ENCODE measurements around the gene STOML1. TPM values are rescaled to one million over a fixed set of nuclear protein-coding genes. Genes with fewer than 3 reads are reported as not detected.
A peak's percentile ranks its signal among the peaks of the same experiment; 100 is the strongest.

The STOML1 gene
- polyA plus RNA-seq, 1 donor (not counting 4 experiments of a cell fraction or from before 2014, with no cell fraction given): 7.0 TPM

DNA sequence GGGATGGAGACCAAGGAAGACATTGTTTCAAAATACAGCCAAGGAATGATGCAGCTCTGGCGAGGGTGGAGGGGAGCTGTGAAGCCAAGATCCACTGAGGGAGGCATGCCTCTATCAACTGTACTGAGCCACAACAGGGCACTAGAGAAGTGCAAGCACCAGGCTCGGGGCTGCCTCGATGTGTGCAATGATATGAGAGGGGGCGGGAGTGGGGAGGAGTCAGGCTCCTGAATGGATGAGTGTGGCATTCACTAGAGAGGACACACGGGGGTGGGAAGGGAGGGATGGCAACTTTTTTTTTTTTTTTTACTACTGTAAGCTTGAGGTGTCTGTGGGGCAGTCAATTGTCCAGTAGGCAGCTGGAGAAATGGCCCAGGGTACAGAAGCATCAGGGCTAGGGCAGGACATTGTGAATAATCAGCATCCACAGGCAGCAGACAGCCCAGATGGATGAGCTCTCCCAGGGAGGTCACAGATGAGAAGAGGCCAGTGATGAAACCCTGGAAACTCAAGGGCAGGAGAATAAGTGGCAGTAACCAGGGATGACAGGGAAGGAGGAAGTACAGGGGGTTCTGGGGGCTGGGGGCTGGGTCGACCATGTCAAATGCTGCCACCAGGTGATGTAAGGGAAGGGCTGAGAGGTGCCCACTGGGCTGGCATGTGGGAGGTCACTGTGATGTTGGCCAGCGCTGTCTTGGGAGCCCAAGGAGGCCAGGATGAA, 5.9 kb downstream of the STOML1 start:
- H3K27ac ChIP-seq (ENCODE audit: control insufficient read depth, insufficient read depth, low read length): no peak overlapping the region
- no peaks in the 10 kb centered on the region for H3K79me2 ChIP-seq (ENCODE audit: control insufficient read depth, insufficient read depth, low read length)
- no peak overlapping the region for H3K4me3 ChIP-seq (ENCODE audit: control insufficient read depth in 2 of 3, extremely low read depth in 1 of 3, insufficient read depth in 2 of 3, low read depth in 1 of 3, low read length in 3 of 3)
- no peaks in the 10 kb centered on the region for H4K20me1 ChIP-seq (ENCODE audit: control insufficient read depth, extremely low read depth, insufficient read depth, low read length)
- no peaks in the 10 kb centered on the region for H3K9me1 ChIP-seq (ENCODE audit: control insufficient read depth, extremely low read depth, insufficient read depth, low read length)
- FAIRE-seq (peak; percentile 39), DNase-seq (ENCODE audit: low read depth, low spot score) (no peak)
- H3K9ac ChIP-seq (ENCODE audit: control insufficient read depth, extremely low read depth, insufficient read depth, low read length): no peak overlapping the region
- dilution Hi-C loops (cut with MboI; ENCODE audit: extremely low pct_ligation_motif_present, low sequenced_read_pairs): no loop called here
- TF ChIP-seq EZH2 (IDR thresholded peaks at IDR 0.05; ENCODE audit: low read length): no peak
- TF ChIP-seq, protein P1, sequence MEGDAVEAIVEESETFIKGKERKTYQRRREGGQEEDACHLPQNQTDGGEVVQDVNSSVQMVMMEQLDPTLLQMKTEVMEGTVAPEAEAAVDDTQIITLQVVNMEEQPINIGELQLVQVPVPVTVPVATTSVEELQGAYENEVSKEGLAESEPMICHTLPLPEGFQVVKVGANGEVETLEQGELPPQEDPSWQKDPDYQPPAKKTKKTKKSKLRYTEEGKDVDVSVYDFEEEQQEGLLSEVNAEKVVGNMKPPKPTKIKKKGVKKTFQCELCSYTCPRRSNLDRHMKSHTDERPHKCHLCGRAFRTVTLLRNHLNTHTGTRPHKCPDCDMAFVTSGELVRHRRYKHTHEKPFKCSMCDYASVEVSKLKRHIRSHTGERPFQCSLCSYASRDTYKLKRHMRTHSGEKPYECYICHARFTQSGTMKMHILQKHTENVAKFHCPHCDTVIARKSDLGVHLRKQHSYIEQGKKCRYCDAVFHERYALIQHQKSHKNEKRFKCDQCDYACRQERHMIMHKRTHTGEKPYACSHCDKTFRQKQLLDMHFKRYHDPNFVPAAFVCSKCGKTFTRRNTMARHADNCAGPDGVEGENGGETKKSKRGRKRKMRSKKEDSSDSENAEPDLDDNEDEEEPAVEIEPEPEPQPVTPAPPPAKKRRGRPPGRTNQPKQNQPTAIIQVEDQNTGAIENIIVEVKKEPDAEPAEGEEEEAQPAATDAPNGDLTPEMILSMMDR (optimal IDR thresholded peaks at IDR 0.05 in 1 of 3, IDR thresholded peaks at IDR 0.05 in 1 of 3, conservative IDR thresholded peaks at IDR 0.05 in 1 of 3; ENCODE audit: extremely low read depth in 1 of 3, insufficient read depth in 2 of 3, low read length in 3 of 3): no peak
- H3K27me3 ChIP-seq (ENCODE audit: control insufficient read depth, extremely low read depth, insufficient read depth, low read length): no peaks in the 10 kb centered on the region
- no peak overlapping the region for H3K4me2 ChIP-seq (ENCODE audit: control insufficient read depth, extremely low read depth, insufficient read depth, low read depth, low read length)
- peaks cover 92% of the 10 kb centered on the region for H3K4me1 ChIP-seq (ENCODE audit: control insufficient read depth, extremely low read depth, insufficient read depth, low read length)
- H3K36me3 ChIP-seq (ENCODE audit: control insufficient read depth in 2 of 2, extremely low read depth in 1 of 2, insufficient read depth in 2 of 2, low read length in 2 of 2): peaks cover 0 to 4% of the 10 kb centered on the region in 2 experiments
- no peaks in the 10 kb centered on the region for H3K9me3 ChIP-seq (ENCODE audit: control insufficient read depth, low read depth, low read length)
- no peak overlapping the region for H2AFZ ChIP-seq (ENCODE audit: control insufficient read depth, low read length)

DNA sequence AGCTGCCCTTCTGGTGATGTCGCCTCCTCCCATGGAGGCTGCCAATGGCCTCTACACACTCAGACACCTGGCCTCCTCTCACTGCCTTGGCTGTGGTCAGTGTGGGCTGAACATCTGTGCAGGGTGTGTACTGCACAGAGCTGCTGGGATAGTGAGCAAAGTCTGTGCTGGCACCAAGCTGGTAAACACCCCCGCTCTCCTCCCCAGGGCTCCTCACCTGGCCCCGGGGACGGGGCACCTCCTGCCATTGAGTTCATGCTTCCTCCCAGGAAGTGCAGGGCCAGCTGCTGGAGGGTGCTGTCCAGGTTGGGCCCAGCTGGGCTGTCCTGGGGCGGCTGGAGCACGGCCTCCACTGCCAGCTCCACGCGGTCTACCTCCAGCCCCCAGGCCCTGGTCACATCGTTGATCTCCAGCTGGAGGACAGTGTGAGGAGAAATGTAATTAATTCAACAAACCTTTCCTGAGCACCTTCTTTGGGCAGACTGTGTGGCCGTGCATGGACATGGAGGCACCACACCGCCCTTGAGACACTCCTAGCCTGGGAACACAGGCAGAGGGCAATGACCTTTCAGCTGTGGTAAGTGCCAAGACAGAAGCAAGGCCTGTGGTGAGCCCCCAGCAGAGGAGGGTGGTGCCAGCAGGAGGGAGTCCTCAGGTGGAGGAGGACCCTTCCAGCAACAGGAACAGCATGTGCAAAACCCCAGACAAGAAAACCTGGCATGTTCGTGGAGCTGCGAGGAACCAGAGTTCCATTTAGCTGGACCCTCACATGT, 6.8 kb downstream of the STOML1 start:
- Histone ChIP-seq H3K36me3 (ENCODE audit: control insufficient read depth in 2 of 2, extremely low read depth in 1 of 2, insufficient read depth in 2 of 2, low read length in 2 of 2) (peaks cover 0 to 4% of the 10 kb centered on the region in 2 experiments), H3K4me1 (ENCODE audit: control insufficient read depth, extremely low read depth, insufficient read depth, low read length) (peaks cover 83% of the 10 kb centered on the region), H3K27ac (ENCODE audit: control insufficient read depth, insufficient read depth, low read length) (peak overlapping the region; percentile 13), H3K4me3 (ENCODE audit: control insufficient read depth in 2 of 3, extremely low read depth in 1 of 3, insufficient read depth in 2 of 3, low read depth in 1 of 3, low read length in 3 of 3) (no peak overlapping the region), H4K20me1 (ENCODE audit: control insufficient read depth, extremely low read depth, insufficient read depth, low read length) (no peaks in the 10 kb centered on the region), H3K9me1 (ENCODE audit: control insufficient read depth, extremely low read depth, insufficient read depth, low read length) (no peaks in the 10 kb centered on the region), H3K4me2 (ENCODE audit: control insufficient read depth, extremely low read depth, insufficient read depth, low read depth, low read length) (peak overlapping the region; percentile 5), H3K9ac (ENCODE audit: control insufficient read depth, extremely low read depth, insufficient read depth, low read length) (peak overlapping the region; percentile 10), H3K79me2 (ENCODE audit: control insufficient read depth, insufficient read depth, low read length) (no peaks in the 10 kb centered on the region), H2AFZ (ENCODE audit: control insufficient read depth, low read length) (no peak overlapping the region), H3K27me3 (ENCODE audit: control insufficient read depth, extremely low read depth, insufficient read depth, low read length) (no peaks in the 10 kb centered on the region), H3K9me3 (ENCODE audit: control insufficient read depth, low read depth, low read length) (no peaks in the 10 kb centered on the region)
- DNase-seq (ENCODE audit: low read depth, low spot score) (no peak), FAIRE-seq (no peak)
- dilution Hi-C loops (cut with MboI; ENCODE audit: extremely low pct_ligation_motif_present, low sequenced_read_pairs): no loop called here
- TF ChIP-seq, protein P1 (optimal IDR thresholded peaks at IDR 0.05 in 1 of 3, IDR thresholded peaks at IDR 0.05 in 1 of 3, conservative IDR thresholded peaks at IDR 0.05 in 1 of 3; ENCODE audit: extremely low read depth in 1 of 3, insufficient read depth in 2 of 3, low read length in 3 of 3): no peak
- no peak for TF ChIP-seq EZH2 (IDR thresholded peaks at IDR 0.05; ENCODE audit: low read length)
